ENCODE data around the gene METRN. TPM values are rescaled to one million over a fixed set of nuclear protein-coding genes. Genes with fewer than 3 reads are reported as not detected.
A peak's percentile ranks its signal among the peaks of the same experiment; 100 is the strongest.

METRN gene
- total and polyA plus RNA-seq, 3 donors from 2014 or later, result 21.0 to 50.6 (median 34.9) TPM

- TF ChIP-seq CTCF (IDR thresholded peaks at IDR 0.05), result no peak
- no peak for TF ChIP-seq POLR2A (IDR thresholded peaks at IDR 0.05)
- no peaks in the 10 kb centered on the region for H3K9me3 ChIP-seq
- WGBS, 2 donors, result 11 to 20% methylated on average over 7 to 42 of the region's 57 CpGs
- intact Hi-C loops (cut with DNase I; ENCODE audit: low total_unique reads), result loop anchor here (2.0 kb wide), 1 partner anchor 57 kb away; the partner anchor contains the start of gene CIAO3
- H3K27me3 ChIP-seq, result no peaks in the 10 kb centered on the region
- H3K36me3 ChIP-seq (ENCODE audit: low read depth, missing control alignments), result no peaks in the 10 kb centered on the region
- DNase-seq, result no peak
- peaks cover 40% of the 10 kb centered on the region for H3K4me1 ChIP-seq
- peak overlapping the region; percentile 51 to 56 for H3K4me3 ChIP-seq
- H3K27ac ChIP-seq, result peak overlapping the region; percentile 45 to 79
Observed at GRCh38 chr16:683396-684070, 31.4 kb upstream of the METRN start.

GRCh38 chr16:684071-684794, 30.7 kb upstream of the METRN start, which contains the start of gene JMJD8:
JMJD8 (minus strand) TSS chr16:684334; CDS start chr16:684319, 15 bp downstream.
- TF ChIP-seq CTCF (IDR thresholded peaks at IDR 0.05) (no peak), POLR2A (IDR thresholded peaks at IDR 0.05) (no peak)
- peak; percentile 97 for DNase-seq
- Histone ChIP-seq H3K4me1 (peaks cover 37% of the 10 kb centered on the region), H3K27me3 (no peaks in the 10 kb centered on the region), H3K36me3 (ENCODE audit: low read depth, missing control alignments) (no peaks in the 10 kb centered on the region), H3K9me3 (no peaks in the 10 kb centered on the region), H3K4me3 (peak within 1 kb of the TSS; percentile 51 to 56), H3K27ac (peak within 1 kb of the TSS; percentile 45 to 79)
- intact Hi-C loops (cut with DNase I; ENCODE audit: low total_unique reads), result no loop called here
- WGBS, 2 donors, result 1% methylated on average over 37 of the region's 91 CpGs; no CpG with 5 or more reads in 1 of the 2 donors

- Histone ChIP-seq H3K36me3 (ENCODE audit: low read depth, missing control alignments) (no peaks in the 10 kb centered on the region), H3K4me1 (peaks cover 40% of the 10 kb centered on the region), H3K4me3 (peak overlapping the region; percentile 51 to 56), H3K27ac (peak overlapping the region in 1 of 2 donors; percentile 79), H3K27me3 (no peaks in the 10 kb centered on the region), H3K9me3 (no peaks in the 10 kb centered on the region)
- 59 to 76% methylated on average over 31 to 60 of the region's 61 CpGs for WGBS, 2 donors
- TF ChIP-seq POLR2A (IDR thresholded peaks at IDR 0.05), result no peak
- no peak for TF ChIP-seq CTCF (IDR thresholded peaks at IDR 0.05)
- DNase-seq, result no peak
- intact Hi-C loops (cut with DNase I; ENCODE audit: low total_unique reads), result no loop called here
Observed at GRCh38 chr16:684961-685696, 29.8 kb upstream of the METRN start.

- Histone ChIP-seq H3K36me3 (ENCODE audit: low read depth, missing control alignments) (no peaks in the 10 kb centered on the region), H3K27me3 (no peaks in the 10 kb centered on the region), H3K4me3 (no peak overlapping the region), H3K4me1 (peaks cover 42% of the 10 kb centered on the region), H3K9me3 (no peaks in the 10 kb centered on the region), H3K27ac (no peak overlapping the region)
- 79% methylated on average over 10 of the region's 10 CpGs; no CpG with 5 or more reads in 1 of the 2 donors for WGBS, 2 donors
- DNase-seq, result no peak
- TF ChIP-seq CTCF (IDR thresholded peaks at IDR 0.05) (peak in 1 of 3 experiments; percentile 11), POLR2A (IDR thresholded peaks at IDR 0.05) (no peak)
- intact Hi-C loops (cut with DNase I; ENCODE audit: low total_unique reads), result no loop called here
Observed at GRCh38 chr16:685967-686366, 29.0 kb upstream of the METRN start.
